Measurements from ENCODE around the gene TREM1.
"Not testable (repeated sequence)": the region's sequence is repeated elsewhere in the genome, so short reads cannot be mapped to it uniquely, and the experiment has no call there.

Gene TREM1

GRCh38 chr6:41286544-41287346 lies at the start of gene TREM1:
TREM1 (minus strand) TSS chr6:41286682; CDS start chr6:41286655, 27 bp downstream.
- DNase-seq = no peak

GRCh38 chr6:41335943-41336342 lies 49.5 kb upstream of the TREM1 start:
- DNase-seq = no peak

DNA sequence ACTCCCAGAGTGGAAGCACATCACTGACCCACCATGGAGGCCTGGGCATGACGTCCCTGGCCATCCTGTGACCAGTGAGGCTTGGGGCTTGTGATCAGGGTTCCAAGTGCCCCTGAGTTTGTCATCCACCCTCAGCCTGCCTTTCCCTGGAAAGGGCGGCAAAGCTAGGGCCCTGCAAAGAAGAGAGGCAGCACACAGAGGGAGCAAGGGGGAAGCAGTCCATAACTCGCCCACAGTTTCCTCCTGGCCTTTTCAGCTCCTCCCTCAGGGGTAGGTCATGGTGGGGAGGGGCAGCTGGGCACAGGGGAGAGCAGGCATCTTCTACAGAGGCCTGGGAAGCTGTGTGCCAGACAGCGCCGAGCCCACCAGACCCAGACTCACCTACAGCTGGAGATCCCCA lies 48.8 kb upstream of the TREM1 start, which contains the start of gene NCR2:
NCR2 (plus strand) TSS at position 313 of the 400 bp plus-strand sequence. CDS start 269 bp downstream, outside the sequence.
- no peak for DNase-seq

DNA sequence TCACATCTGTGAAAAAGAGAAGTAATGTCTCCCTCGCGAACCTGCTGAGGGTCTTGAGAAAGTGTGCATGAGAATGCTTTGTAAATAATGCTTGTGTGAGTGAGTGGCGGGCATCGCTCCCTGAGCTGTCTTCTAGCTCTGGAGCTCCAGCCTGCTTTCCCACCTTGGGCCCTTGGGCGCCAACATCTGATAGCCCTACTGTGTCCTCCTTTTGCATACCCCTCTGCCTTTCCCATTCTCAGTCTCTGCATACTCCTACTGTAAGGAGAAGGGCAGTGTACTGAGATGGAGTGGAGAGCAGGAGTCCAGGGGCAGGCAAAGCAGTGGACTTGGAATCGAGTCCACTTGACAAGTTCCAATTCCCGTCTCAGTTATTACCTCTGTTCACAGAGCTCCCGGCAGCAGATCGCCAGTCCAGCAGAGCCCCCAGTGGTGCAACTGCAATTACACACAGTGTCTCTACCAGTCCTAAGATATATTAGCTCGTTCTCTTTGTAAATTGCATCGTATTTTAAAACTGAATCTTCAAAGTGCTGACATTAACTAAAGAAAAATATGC lies 48.1 kb upstream of the TREM1 start:
- no peak for DNase-seq

GRCh38 chr6:41332842-41333736 lies 46.6 kb upstream of the TREM1 start:
- DNase-seq = no peak

- DNase-seq = no peak
Observed at GRCh38 chr6:41332241-41332640, 45.8 kb upstream of the TREM1 start.

GRCh38 chr6:41331401-41332150 lies 45.1 kb upstream of the TREM1 start:
- no peak for DNase-seq

- no peak for DNase-seq
Observed at GRCh38 chr6:41327177-41327576, 40.7 kb upstream of the TREM1 start.

GRCh38 chr6:41326092-41326491 lies 39.6 kb upstream of the TREM1 start:
- no peak for DNase-seq

DNA sequence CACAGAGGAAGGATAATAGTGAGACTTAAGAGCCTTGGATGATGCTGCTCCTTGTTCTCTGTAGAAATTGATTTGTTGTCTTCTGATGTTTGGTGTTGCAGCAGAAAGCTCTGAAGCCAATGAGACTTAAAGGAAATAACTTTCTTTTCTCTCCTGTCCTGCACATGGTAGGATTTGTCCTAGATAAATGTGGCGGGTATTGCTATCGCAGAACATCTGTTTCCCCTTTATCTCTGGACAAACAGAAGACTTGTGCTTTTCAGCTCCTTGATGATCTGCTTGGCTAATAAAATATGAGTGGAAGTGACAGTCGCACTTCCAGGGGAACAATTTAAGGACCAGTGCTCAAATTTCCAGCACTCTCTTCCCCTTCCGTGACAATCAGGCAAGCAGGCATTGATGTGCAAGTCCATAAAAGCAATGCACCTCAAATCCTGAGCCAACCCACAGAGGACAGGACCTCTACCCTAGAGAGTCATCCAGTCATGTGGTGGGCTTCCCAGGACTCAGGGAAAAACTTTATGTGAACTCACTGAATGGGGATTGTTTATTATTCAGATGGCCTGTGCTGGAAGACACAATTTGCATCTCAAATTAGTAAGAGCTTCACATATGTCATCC lies 39.1 kb upstream of the TREM1 start:
- no peak for DNase-seq

DNA sequence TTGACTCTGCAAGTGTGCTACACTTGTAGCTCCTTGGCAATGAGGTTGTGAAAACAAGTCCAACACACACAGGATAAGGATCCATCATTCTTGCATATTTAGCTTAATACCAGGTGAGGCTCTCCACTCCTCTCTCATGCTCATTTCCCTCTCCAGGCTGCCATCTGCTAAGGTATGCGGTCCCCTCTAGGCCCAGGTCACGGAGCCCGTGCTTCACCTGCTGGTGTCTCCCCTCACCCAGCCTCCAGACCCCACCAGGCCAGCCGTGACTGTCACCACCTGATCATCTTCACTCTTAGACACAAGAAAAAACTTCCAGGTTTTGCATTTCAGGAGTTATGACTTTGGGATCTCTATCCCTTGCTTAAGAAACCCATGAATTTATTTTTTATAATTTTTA lies 34.7 kb upstream of the TREM1 start:
- no peak for DNase-seq

DNA sequence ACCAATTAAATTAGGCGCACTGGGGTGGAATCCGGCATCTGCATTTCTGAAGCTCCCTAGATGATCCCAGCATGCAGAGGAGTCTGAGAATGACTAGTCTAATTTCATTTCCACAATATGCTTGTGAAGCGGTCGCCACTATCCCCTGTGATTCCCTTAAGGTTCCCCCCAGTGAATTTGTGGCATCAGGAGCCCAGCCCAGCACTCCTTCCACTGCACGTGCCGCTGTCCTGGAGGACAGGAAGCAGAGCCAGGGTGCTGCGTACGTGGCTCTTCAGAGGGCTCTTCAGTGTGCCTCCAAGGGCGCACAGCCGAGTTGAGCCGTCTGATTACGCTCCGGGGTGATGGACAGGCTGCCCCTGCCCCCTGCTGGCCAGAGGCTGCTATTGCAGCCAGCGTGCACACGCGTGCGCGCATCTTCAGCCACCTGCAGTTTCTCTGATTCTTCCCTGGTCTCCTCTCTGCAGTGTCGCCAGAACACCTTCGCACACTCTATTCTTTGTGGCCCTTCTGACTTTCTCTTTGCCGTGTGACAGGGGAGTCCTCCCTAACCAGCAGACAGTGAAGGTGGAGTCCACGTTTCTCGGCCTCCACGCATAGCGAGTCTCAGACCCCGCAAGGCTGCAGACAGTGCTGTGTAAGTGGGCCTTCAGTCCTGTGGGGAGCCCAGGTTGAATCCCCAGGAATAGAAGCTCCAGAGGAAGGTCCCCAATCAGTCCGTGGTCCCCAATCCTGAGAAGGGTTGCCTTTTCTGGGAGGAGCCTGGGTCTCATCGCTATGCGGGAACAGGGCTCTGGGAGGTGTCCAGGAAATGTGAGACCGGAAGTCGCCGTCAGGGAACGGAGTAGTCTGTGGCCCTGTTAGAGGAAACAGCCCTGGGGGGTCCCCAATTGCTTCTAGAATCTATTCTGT lies 32.4 kb upstream of the TREM1 start:
- peak; percentile 40 to 86 for DNase-seq

DNA sequence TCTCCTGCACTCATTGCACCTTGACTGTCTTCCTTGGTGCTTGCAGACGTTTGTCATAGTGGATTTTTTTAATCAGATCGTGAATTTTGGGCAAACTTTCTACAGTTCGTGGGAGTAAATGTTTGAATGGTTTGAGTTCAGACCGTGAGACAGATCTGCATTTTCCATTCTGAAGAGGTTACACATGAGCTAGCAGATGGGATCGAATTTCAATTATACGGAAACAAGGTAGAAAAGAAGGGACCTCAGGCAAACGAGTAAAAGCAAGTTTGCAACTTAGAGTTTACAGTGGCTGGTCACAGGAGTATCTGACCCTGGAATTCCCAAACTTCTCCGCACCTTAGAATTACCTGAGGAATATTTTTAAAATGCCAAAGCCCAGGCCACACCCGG lies 31.8 kb upstream of the TREM1 start:
- DNase-seq = no peak

DNA sequence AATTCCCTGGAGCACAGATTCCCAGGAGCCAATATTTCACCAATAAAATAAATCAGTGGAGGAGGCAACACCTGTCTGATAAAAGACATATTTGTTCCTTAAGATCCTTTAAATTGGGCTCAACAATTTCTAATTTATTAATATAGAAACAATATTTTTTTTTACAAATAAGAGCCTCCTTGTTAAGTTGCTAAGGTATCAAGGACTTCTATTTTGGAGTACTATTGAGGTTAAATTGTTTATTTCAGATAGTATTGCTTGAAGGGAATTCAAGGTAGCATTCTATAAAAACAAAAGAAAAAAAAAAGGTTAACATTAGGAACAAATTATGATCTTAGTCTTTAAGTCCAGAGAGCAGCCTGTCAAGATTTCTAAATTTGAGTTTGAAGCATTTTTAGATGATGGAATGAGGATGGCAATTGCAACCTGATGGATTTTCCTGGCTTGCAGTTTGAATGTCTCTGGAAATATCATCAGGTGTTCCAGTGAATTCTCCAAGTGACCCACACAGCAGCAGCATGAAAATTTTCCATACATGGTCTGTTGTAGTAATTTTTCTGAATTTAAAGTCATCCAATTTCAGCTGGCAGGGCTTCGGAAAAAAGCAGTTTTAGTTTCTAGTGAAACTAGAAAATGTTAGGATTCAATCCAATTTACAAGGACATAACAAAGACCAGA lies 29.6 kb upstream of the TREM1 start:
- no peak for DNase-seq

GRCh38 chr6:41315203-41315602 lies 28.7 kb upstream of the TREM1 start:
- DNase-seq = no peak

- peak in 1 of 2 experiments; percentile 39 for DNase-seq
Observed at GRCh38 chr6:41306187-41306854, 19.8 kb upstream of the TREM1 start.

DNA sequence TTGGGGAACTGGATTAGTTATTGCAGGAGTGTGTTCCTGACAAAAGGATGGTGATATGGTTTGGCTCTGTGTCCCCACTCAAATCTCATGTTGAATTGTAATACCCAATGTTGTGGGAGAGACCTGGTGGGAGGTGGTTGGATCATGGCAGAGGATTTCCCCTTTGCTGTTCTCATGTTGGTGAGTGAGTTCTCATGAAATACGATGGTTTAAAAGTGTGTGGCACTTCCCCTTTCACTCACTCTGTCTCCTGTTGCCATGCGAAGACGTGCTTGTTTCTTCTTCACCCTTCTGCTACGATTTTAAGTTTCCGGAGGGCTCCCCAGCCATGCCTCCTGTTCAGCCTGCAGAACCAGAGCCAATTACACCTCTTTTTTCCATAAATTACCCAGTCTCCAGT lies 16.2 kb upstream of the TREM1 start:
- DNase-seq = no peak

- no peak for DNase-seq
Observed at GRCh38 chr6:41298785-41299502, 12.5 kb upstream of the TREM1 start.

GRCh38 chr6:41297248-41297647 lies 10.8 kb upstream of the TREM1 start:
- not testable (repeated sequence) for DNase-seq
